Keratinocyte (primary cell): ENCODE results near the gene PIP5K1A. TPM values are rescaled to one million over a fixed set of nuclear protein-coding genes. Genes with fewer than 3 reads are reported as not detected.
A peak's percentile ranks its signal among the peaks of the same experiment; 100 is the strongest.

Source experiments
- DNase-seq: peaks from one replicate; pipeline ENCODE4 v3.0.0-alpha.2; 2011; ENCODE audit warnings: low read depth, missing footprints, low spot score
- FAIRE-seq: peaks from 2 replicates; lab custom pipeline; 2011; peaks lifted over from hg19 to GRCh38; lab: Jason Lieb, UNC
- H2AFZ ChIP-seq: 2 replicates; pipeline ENCODE4 v1.6.0; 2012; ENCODE audit warnings: low read length, control low read depth, inconsistent platforms; ENCODE audit not compliant: control insufficient read depth
- H3K27ac ChIP-seq: 2 replicates; pipeline ENCODE4 v1.5.1; 2011; ENCODE audit warnings: low read length; ENCODE audit not compliant: control insufficient read depth, insufficient read depth
- H3K27me3 ChIP-seq: 3 replicates; pipeline ENCODE4 v1.6.0; 2011; ENCODE audit warnings: low read length; ENCODE audit not compliant: control insufficient read depth, insufficient read depth; ENCODE audit errors: extremely low read depth
- H3K36me3 ChIP-seq, 2 experiments: 2 replicates in 1 of 2; 3 replicates in 1 of 2; pipeline ENCODE4 v1.5.1; 2011; ENCODE audit warnings: low read length in 2 of 2, mild to moderate bottlenecking in 1 of 2; ENCODE audit not compliant: control insufficient read depth in 2 of 2, insufficient read depth in 2 of 2; ENCODE audit errors: extremely low read depth in 1 of 2
- H3K4me1 ChIP-seq: 3 replicates; pipeline ENCODE4 v1.5.1; 2011; ENCODE audit warnings: low read length; ENCODE audit not compliant: control insufficient read depth, insufficient read depth; ENCODE audit errors: extremely low read depth
- H3K4me2 ChIP-seq: 3 replicates; pipeline ENCODE4 v1.6.0; 2011; ENCODE audit warnings: low read depth, low read length; ENCODE audit not compliant: control insufficient read depth, insufficient read depth; ENCODE audit errors: extremely low read depth
- H3K4me3 ChIP-seq, 3 experiments: fragments of 200-600 bp in 1 of 3; sonication (generic) in 1 of 3; 2 replicates in 2 of 3; 3 replicates in 1 of 3; pipeline ENCODE4 v1.5.1; 2011 to 2016; ENCODE audit warnings: low read length in 3 of 3, mild to moderate bottlenecking in 3 of 3, control low read depth in 2 of 3, inconsistent platforms in 1 of 3, low read depth in 1 of 3, mixed read lengths in 1 of 3, mixed run types in 1 of 3, moderate library complexity in 1 of 3; ENCODE audit not compliant: control insufficient read depth in 2 of 3, insufficient read depth in 2 of 3; ENCODE audit errors: extremely low read depth in 1 of 3
- H3K79me2 ChIP-seq: 2 replicates; pipeline ENCODE4 v1.6.0; 2012; ENCODE audit warnings: low read length; ENCODE audit not compliant: control insufficient read depth, insufficient read depth
- H3K9ac ChIP-seq: 3 replicates; pipeline ENCODE4 v1.6.0; 2011; ENCODE audit warnings: low read length; ENCODE audit not compliant: control insufficient read depth, insufficient read depth; ENCODE audit errors: extremely low read depth
- H3K9me1 ChIP-seq: 3 replicates; pipeline ENCODE4 v1.6.0; 2011; ENCODE audit warnings: low read length; ENCODE audit not compliant: control insufficient read depth, insufficient read depth; ENCODE audit errors: extremely low read depth
- H3K9me3 ChIP-seq: 2 replicates; pipeline ENCODE4 v1.5.1; 2012; ENCODE audit warnings: low read depth, low read length; ENCODE audit not compliant: control insufficient read depth
- H4K20me1 ChIP-seq: 3 replicates; pipeline ENCODE4 v1.6.0; 2011; ENCODE audit warnings: low read length; ENCODE audit not compliant: control insufficient read depth, insufficient read depth; ENCODE audit errors: extremely low read depth
- EZH2 ChIP-seq: IDR thresholded peaks from one replicate; pipeline ENCODE4 v1.6.1; 2012; ENCODE audit warnings: inconsistent platforms, mild to moderate bottlenecking, low read length, moderate library complexity
- dilution Hi-C: fragments of 300-500 bp; cut with MboI; formaldehyde crosslinking; loops from one replicate; pipeline ENCODE4 v1.7.0; 2020; ENCODE audit warnings: low sequenced_read_pairs; ENCODE audit not compliant: extremely low pct_ligation_motif_present
- polyA plus RNA-seq, 5 experiments: library from polyadenylated mRNA; depleted of rRNA in 3 of 5; stranded (reverse) in 3 of 5; stranded (forward) in 1 of 5; unstranded in 1 of 5; fragments of >200 nt; gene quantifications; 1 replicate in 1 of 5; 2 replicates in 3 of 5; 3 replicates in 1 of 5; pipeline versions ENCODE4 v1.2.1 to v1.2.3, GENCODE V29; 2011 to 2012; ENCODE audit warnings: missing spikeins in 2 of 5, low read depth in 1 of 5, low replicate concordance in 1 of 5
- TF ChIP-seq, protein P1 (sequence below), 3 experiments: IDR thresholded peaks in 1 of 3; conservative IDR thresholded peaks in 1 of 3; optimal IDR thresholded peaks in 1 of 3; 2 replicates in 2 of 3; 3 replicates in 1 of 3; pipeline versions ENCODE3 to v1.5.1; 2011; ENCODE audit warnings: low read length in 3 of 3, mild to moderate bottlenecking in 3 of 3, moderate library complexity in 2 of 3, control low read depth in 1 of 3, inconsistent platforms in 1 of 3; ENCODE audit not compliant: insufficient read depth in 2 of 3; ENCODE audit errors: extremely low read depth in 1 of 3

The PIP5K1A gene
- polyA plus RNA-seq, 1 donor (not counting 4 experiments of a cell fraction or from before 2014, with no cell fraction given): 124 TPM

GRCh38 chr1:151196292-151196800 lies 2.0 kb upstream of the PIP5K1A start:
- TF ChIP-seq, protein P1, sequence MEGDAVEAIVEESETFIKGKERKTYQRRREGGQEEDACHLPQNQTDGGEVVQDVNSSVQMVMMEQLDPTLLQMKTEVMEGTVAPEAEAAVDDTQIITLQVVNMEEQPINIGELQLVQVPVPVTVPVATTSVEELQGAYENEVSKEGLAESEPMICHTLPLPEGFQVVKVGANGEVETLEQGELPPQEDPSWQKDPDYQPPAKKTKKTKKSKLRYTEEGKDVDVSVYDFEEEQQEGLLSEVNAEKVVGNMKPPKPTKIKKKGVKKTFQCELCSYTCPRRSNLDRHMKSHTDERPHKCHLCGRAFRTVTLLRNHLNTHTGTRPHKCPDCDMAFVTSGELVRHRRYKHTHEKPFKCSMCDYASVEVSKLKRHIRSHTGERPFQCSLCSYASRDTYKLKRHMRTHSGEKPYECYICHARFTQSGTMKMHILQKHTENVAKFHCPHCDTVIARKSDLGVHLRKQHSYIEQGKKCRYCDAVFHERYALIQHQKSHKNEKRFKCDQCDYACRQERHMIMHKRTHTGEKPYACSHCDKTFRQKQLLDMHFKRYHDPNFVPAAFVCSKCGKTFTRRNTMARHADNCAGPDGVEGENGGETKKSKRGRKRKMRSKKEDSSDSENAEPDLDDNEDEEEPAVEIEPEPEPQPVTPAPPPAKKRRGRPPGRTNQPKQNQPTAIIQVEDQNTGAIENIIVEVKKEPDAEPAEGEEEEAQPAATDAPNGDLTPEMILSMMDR (optimal IDR thresholded peaks at IDR 0.05 in 1 of 3, IDR thresholded peaks at IDR 0.05 in 1 of 3, conservative IDR thresholded peaks at IDR 0.05 in 1 of 3; ENCODE audit: extremely low read depth in 1 of 3, insufficient read depth in 2 of 3, low read length in 3 of 3): peak; percentile 31 to 62 (median 53)
- no peak for TF ChIP-seq EZH2
- DNase-seq (no peak), FAIRE-seq (no peak)
- H3K36me3 ChIP-seq: no peaks in the 10 kb centered on the region
- H3K9me1 ChIP-seq: no peaks in the 10 kb centered on the region
- peak overlapping the region; percentile 81 for H3K9ac ChIP-seq
- peak overlapping the region; percentile 46 for H3K4me2 ChIP-seq
- peak overlapping the region; percentile 94 for H3K27ac ChIP-seq
- H3K4me1 ChIP-seq: peaks cover 31% of the 10 kb centered on the region
- peaks cover 24% of the 10 kb centered on the region for H3K79me2 ChIP-seq
- H3K27me3 ChIP-seq: no peaks in the 10 kb centered on the region
- H3K4me3 ChIP-seq: peak overlapping the region in 2 of 3 experiments; percentile 61 to 67
- peaks cover 2% of the 10 kb centered on the region for H4K20me1 ChIP-seq
- peak overlapping the region; percentile 49 for H2AFZ ChIP-seq
- H3K9me3 ChIP-seq: no peaks in the 10 kb centered on the region
- dilution Hi-C loops: no loop called here

- H3K9me1 ChIP-seq: peaks cover 3% of the 10 kb centered on the region
- H3K4me3 ChIP-seq: peak overlapping the region; percentile 95 to 100 (median 99)
- dilution Hi-C loops: no loop called here
- H3K4me1 ChIP-seq: peaks cover 40% of the 10 kb centered on the region
- peaks cover 10% of the 10 kb centered on the region for H4K20me1 ChIP-seq
- DNase-seq (no peak), FAIRE-seq (no peak)
- peak overlapping the region; percentile 97 for H3K9ac ChIP-seq
- peak overlapping the region; percentile 94 for H3K4me2 ChIP-seq
- H2AFZ ChIP-seq: peak overlapping the region; percentile 68
- H3K36me3 ChIP-seq: peaks cover 3 to 7% of the 10 kb centered on the region in 2 experiments
- H3K27ac ChIP-seq: peak overlapping the region; percentile 95
- TF ChIP-seq, protein P1 (optimal IDR thresholded peaks at IDR 0.05 in 1 of 3, IDR thresholded peaks at IDR 0.05 in 1 of 3, conservative IDR thresholded peaks at IDR 0.05 in 1 of 3; ENCODE audit: extremely low read depth in 1 of 3, insufficient read depth in 2 of 3, low read length in 3 of 3): no peak
- no peak for TF ChIP-seq EZH2
- peaks cover 40% of the 10 kb centered on the region for H3K79me2 ChIP-seq
- no peaks in the 10 kb centered on the region for H3K27me3 ChIP-seq
- no peaks in the 10 kb centered on the region for H3K9me3 ChIP-seq
Measured at GRCh38 chr1:151197863-151198253, 494 bp upstream of the PIP5K1A start.
